DMS53 treated with DMSO at 0.1 percent for 48 hours (cell line): ENCODE measurements around the gene NEDD4L.

Experiments used
- DNase-seq: peaks from one replicate; lab custom pipeline; 2025; ENCODE audit not compliant: unreplicated experiment; lab: John Stamatoyannopoulos, UW

The NEDD4L gene

DNA sequence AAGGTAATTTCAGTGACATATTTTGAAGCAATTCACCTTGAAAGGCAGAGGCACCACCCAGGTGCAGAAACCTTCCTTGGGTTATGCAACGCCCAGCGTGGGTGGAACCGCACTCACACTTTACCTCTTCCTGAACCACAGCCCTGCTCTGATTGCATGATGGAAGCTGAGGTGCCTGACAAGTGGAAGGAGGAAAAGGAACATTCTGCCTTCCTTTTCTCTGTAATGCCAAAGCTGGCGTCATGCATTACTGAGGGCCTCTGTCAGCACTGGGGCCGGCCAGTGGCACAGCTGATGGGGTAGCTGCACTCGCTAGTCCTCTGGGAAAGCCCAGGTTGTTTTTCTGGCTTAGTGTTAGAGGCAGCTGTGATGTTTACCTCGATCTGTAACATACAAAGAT lies 266.5 kb downstream of the NEDD4L start:
- peak; percentile 38 for DNase-seq

DNA sequence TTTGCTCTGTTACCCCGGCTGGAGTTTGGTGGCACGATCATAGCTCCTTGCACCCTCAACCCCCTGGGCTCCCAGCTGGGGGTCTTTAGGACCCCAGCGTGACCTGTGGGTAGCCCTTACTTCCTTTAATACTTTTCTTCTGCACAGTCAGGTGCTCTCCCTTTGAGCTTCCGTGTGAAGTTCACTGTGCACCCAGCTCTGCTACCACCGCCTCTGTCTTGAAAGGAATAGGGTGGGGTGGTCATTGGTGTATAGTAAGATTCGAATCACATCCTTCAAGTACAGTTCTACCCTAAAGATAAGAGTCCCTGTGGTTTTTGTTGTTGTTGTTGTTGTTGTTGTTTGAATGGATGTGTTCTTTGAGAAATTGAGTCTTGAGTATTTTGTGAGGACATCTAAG lies 267.4 kb downstream of the NEDD4L start:
- DNase-seq = no peak

DNA sequence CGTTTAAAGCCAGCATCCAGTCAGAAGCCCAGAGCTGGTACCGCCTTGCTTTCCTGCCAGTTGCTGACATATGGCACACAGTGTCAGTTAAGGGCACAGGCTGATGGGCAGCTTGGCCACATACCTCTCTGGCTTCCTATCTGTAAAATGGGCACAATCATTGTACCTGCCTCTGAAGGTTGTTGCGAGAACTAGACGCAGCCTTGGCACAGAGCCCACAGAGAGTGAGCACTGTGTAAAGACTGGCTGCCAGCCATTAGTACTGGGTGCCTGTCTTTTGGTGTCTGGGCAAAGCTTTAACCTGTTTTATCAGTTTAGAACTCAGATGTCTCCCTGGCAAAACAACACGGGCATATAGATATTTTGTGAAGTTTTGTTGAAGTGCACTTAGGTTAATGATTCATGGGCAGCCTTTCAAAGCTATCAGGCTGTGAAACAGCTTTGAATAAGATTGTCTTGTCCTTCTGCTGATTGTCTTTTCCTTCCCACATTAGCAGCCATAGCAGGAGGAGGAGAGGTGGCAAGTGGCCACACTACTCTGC lies 269.5 kb downstream of the NEDD4L start:
- peak; percentile 88 for DNase-seq

DNA sequence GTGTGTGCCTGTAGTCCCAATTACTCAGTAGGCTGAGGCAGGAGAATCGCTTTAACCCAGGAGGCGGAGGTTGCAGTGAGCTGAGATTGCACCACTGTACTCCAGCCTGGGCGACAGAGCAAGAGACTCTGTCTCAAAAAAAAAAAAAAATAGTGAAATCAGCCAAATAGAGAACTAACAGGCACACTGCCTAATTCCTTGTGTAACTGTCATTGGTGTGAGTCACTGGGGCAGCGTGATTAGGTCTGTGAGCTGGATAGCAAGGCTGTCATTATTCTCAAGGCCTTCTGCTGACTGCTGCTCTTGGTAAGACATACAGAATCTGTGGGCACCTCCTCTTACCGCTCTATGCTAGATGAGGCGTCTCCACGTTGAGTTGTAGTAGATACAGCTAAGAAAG lies 270.3 kb downstream of the NEDD4L start:
- no peak for DNase-seq

DNA sequence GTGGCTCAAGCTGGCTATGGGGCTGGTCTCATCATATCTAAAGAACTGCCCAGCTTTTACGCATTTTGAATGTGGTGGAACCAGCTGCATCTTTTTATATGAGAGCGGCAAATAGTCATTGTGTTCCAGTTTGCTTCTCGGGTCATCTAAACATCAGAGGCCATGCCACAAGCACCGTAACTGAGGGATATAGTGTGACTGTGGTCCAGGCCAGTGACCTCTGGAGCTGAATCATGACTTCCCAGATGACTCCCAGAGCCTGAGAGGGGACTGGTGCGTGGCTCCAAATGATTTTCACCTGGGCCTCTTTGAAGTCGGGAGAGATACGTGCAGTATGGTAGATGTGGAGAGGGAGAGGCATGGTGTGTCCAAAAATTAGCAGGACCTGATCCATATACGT lies 271.0 kb downstream of the NEDD4L start:
- DNase-seq = no peak

DNA sequence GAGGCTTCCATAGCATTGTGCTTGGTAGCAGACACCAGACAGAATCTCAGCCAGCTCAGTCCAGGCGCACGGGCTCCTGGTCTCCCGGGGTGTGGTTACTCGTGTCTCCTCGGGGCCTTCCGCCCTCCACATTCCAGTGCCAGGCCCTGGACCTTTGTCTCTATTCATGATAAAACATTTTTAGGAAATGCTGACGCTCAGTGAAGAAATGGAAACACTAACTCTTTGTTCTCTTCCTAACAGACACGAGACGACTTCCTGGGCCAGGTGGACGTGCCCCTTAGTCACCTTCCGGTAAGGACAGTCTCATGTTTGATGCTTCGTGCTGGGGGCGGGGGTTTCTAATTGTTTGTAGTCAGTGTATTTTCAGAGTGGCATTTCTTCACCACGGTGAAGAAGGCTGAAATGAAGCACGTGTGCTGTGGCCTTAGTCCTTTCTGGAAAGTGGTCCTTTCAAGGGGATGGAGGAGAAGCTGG lies 271.8 kb downstream of the NEDD4L start:
- no peak for DNase-seq

DNA sequence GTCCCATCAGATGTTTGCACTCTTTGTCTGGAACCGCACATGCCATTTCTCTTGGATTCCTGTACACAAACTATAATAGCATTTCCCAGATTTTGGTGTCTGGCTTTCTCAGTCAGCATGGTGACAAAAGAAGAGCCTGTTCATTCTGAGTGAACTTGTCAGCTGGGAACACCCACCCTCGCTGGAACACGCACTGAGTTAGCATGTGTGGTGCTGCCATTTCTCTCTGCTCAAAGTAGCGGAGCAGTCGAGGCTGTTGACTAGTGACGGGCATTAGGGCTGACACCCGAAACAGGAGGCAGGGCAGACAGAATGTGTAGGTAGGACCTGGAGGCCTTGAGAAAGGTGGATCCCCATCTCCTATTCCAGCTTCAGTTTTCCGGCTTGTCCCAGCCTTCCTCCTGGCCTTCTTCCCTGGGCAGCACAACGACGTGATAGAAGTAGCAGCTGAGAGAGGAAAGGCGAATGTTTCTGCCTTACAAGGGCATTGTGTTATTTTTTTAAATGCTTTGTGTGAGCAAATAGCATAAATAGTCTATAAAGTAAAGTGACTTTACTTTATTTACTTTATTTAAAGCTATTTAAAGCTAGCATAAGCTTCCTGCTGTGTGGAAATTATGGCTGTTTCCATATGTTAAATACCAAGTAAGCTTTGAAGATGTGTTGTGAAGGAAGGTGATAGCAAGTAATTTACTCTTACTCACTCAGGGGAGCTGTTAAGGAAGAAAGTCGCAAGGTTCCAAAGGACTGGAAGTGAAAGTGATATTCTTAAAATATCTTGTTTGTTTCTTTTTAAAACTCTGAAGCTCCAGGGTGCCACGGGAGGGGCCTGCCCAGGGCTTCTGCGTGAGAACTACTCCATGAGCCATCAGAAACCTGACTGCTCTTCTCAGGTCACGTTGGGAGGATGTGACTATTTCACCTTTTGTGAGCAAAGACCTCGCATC lies 272.6 kb downstream of the NEDD4L start:
- no peak for DNase-seq

DNA sequence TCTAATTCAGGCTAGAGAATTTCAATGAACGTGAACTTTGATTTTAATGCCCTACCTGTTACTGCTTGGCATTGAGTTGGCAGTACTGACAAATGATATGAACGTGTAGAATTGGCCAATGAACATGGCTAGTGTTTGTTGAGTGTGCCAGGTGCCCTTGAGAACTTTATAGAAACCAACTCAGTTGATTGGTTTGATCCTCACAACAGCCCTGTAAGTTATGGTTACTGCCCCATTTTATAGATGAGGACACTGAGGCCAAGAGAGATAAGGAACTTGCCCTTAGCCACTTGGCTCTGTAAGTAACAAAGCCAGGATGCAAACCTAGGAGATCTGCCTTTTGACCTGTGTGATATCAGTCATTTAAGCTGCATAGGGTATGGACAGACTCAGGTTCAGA lies 275.7 kb downstream of the NEDD4L start:
- no peak for DNase-seq

DNA sequence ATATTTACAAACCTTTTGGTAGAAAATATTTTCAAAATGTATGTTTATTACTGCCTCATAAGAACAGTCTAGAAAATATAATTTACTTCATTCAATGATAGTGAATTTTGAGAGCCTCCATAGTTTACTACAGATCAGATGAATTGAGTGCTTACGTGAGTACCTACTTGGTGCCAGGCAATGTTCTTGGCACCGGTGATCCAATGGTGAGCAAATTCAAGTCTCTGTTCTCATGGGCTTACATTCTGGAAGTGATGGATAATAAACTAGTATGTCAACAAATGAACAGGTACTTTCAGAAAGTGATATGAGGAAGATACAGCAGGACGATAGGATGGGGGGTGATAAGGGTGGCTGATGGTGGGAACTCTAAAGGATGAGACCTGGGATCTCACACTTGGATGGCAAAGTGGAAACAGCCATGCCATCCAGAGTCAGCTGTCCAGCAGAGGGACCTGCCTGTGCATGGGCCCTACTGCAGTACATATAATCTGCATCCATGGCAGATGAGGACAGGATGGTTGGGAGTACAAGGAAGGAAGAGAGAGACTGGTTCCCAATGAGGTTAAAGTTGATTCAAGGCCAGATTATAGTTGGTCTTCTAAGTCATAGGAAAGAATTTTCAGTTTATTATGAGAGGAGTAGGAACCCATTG lies 277.0 kb downstream of the NEDD4L start:
- no peak for DNase-seq

DNA sequence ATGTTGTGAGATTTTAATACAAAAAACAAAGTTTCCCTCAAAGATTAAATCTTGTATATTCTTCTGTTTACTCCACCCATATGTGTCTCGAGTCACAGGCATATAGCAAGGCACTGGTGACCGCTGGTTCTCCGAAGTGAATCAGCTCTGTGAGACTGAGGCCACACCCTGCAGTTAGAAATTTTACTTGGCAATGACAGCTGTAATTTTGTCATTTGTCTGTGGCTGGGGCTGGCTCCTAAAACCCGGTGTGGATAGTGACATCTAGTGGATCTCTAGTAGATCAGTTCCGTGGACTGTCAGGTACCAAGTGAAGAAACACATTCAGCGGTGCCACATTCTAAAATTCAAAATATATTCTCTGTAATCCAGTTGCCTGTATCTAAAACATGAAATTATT lies 278.0 kb downstream of the NEDD4L start:
- DNase-seq = peak; percentile 76

DNA sequence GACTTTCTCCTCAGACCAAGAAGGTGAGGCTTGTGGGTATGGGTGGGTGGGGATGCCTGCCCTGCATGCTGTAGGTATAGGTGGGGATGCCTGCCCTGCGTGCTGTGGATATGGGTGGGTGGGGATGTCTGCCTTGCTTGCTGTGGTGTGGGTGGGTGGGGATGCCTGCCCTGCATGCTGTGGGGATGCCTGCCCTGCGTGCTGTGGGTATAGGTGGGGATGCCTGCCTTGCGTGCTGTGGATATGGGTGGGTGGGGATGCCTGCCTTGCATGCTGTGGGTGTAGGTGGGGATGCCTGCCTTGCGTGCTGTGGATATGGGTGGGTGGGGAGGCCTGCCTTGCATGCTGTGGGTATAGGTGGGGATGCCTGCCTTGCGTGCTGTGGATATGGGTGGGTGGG lies 278.4 kb downstream of the NEDD4L start:
- no peak for DNase-seq

DNA sequence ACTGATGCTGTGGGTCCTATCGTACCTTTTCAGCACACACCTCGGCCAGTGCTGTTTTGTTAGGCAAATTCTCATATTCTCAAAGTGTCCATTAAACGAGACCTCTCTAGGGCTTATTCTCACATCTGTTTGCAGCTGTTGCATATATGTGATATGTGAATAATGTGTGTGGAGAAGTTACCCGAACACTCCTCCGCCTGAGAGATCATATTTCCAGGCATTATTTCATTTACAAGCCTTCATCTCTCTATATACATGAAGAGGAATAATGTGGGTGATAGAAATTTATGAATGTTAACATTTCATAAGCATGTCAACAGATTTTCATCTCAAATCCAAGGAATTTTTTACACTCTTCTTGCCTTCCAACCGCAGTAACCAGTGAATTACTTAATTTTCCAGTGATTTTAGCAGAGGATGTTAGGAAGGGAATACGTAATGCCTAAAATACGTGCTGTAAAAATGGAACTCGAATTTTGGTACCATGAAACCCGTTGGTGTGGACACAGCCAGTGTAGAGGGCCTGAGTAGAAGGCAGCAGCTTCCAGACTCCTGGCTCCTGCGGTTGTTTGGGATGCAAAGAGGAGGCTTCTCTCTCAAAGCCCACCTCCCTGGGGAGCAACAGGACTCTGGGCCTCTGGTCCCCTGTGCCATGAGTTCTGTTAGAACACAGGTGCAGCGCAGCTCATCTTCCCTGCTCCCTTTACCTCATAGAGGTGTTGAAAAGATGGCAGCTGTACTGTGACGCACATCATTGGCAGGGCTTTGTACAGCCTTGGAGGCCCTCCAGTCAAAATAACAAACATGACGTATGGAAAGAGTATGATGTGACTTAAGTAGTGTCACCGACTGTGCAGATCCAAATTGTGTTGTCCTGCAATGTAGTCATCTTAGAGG lies 280.1 kb downstream of the NEDD4L start:
- no peak for DNase-seq

DNA sequence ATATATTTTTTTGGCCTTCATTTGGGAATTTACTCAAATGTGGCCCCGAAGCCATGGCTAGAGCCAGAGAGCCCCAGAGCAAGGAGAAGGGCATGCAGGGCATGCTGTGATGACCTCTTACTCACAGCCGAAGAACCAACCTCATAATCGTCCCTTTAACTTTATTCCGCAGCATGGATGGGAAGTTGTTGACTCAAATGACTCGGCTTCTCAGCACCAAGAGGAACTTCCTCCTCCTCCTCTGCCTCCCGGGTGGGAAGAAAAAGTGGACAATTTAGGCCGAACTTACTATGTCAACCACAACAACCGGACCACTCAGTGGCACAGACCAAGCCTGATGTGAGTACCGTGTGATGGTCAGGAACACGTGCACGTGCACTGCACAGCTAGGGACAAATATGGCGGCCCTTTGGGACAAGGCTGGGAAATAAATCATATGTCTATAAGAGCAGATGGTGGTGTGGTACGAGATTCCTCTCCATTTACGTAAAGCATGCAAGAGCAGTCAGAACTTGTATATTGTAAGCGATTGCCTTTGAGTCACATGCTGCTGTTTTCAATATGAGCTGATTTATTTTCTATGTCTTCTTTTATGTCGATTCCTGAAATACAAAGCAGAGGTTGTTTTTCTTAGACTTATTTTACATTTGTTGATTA lies 280.9 kb downstream of the NEDD4L start:
- DNase-seq = no peak

DNA sequence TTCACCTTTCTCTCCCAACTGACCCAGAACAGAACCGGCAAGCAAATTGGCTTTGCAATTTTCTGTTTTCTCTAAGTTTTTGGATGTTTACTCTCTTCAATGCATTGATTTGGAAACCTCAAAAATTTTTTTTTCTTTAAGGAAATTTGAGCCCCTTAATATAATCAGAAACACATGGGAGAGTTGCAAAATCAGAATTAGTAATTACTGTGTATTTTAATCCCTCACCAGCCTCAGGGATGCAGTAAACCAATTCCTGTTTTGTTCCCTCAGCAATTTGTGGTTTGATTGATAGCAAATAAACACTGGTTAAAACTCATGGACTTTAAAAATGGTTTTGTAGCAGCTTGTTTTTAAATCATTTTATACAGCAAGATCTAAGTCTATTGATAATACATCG lies 281.5 kb downstream of the NEDD4L start:
- no peak for DNase-seq

DNA sequence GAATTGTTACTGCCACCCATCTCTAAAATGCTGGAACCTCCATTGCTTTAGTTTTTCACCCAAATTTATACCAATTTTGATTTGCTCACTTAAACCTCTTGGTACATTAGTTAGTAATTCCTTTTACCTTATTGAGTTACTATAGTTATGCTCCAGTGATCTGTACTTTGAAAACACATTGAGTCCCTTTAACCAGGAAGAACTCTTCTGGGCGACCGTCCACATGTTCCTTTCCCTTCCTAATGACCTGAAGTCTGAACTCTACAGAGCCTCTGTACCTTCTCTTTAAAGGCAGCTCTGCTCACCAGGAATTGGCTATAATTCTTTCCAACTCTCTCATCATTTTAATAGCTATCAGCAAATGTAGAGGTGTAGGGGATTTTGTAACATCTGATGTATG lies 290.0 kb downstream of the NEDD4L start:
- no peak for DNase-seq

DNA sequence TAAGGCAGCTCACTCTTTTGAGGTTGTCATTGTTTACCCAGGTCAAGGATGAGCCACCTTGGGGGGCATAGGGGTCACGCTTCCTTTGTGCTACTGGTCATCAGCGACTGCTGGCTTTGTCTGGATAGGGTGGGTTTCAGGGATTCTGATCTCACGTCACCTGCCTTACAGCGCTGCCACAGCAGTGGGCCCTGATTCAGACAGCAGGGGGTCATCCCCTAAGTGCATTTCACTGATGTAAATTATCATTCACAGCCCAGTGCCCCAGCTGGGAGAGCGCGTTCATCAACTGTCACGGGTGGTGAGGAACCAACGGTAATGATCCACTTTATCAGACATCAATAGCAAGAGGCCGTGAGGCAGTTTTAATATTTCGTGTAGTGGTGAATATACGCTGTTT lies 291.2 kb downstream of the NEDD4L start:
- DNase-seq = no peak

DNA sequence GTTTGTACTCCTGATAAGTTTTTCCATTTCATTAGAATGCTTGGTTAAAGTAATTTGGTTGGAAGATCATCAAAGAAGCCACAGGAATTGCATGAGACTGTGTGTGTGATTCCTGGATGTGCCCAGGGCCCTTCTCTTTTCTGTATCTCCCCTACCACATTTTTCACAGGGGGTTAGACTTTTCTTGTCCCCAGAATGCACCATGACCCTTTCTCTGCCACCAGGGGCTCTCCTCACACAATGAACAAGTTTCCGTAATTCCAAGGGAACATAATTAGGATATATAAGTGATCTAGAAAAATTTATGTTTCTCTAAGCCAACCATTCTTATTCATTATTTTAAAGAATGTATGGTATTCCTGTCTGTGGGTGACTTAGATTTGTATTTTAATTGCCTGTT lies 291.8 kb downstream of the NEDD4L start:
- DNase-seq = no peak

DNA sequence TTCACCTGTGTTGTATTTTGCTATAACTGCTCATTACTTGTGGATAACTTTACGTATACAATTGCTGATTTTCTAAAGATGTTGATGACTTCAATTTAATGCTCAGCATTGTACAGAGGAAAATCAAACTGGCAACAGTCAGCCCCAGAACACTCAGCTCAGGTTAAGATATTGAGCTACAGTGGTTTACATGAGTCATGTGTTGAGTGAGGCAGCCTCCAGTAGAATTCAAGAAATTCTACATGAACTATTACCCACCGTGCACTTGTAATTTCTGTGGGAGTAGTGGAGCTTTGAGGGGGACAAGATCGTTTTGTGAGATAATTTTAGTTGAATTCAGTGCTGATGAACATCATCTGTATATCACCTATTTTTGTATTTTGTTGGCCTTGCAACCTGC lies 292.6 kb downstream of the NEDD4L start:
- DNase-seq = no peak

DNA sequence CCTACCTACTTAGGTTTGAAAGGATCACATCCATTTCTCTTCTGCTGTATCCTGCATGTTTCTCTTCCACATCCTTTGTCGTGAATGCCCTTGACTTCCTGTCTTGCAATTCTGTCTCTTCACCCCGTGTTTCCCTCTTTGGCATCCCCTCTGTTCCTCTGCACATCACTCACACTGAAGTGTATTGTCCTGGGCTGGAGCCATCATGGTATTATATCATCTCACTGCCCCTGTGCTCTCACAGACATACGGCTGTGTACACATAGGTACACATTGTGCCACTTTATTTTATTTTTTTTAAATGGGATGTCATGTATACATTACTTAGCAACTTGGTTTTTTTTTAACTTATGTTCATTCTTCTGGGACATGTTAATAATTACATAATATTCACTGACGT lies 293.3 kb downstream of the NEDD4L start:
- no peak for DNase-seq

DNA sequence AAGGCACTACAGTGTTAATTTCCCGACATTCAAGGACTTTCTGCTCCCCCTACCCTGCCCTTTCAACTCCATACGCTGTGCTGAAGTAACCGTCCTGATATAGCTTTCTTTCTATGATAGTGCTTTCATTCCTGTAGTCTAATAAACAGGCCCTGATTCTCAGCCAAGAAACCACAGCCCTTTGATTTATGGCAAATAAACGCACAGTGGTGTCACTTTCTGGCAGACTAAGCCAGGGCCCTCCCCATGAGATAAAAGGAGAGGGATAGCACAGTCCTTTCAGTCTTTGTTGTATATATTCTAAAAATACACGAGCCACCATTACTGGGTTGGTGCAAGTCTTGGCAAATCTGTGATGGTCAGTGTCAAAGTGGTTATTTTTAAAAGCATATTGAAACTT lies 293.7 kb downstream of the NEDD4L start:
- no peak for DNase-seq

DNA sequence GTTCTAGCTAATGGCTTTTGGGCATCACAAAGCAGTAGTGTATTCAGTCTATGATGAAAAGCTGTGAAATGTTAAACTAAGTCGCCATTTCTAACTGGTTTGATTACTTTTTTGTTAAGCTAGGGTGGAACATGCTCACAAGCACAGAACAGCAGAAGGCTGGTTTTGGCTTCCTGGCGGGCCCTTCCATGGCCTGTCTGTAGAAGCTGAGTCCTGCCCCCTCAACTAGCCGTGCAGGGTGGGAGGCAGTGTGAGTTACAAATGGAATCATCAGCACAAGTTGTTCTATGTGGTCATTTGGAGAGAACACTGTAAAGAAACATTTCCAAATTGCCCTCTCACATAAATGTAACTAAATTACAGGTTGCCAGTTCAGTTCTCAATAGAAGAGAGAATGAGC lies 294.1 kb downstream of the NEDD4L start:
- no peak for DNase-seq
